NCI-H2196 treated with DMSO at 0.1 percent for 48 hours (cell line): ENCODE results near the gene IL36A.

ENCODE experiments used
- DNase-seq: peaks from one replicate; lab custom pipeline; 2025; ENCODE audit not compliant: unreplicated experiment; lab: John Stamatoyannopoulos, UW

Gene IL36A

GRCh38 chr2:113046465-113046864 lies 41.2 kb downstream of the IL36A start:
- DNase-seq = no peak

- no peak for DNase-seq
These were observed 45.9 kb downstream of the IL36A start for GRCh38 chr2:113050921-113051895.

- no peak for DNase-seq
These were observed 47.2 kb downstream of the IL36A start, which contains the start of gene IL36B for GRCh38 chr2:113052396-113052917. IL36B (minus strand) TSS chr2:113052867.

GRCh38 chr2:113053666-113054065 lies 48.4 kb downstream of the IL36A start:
- no peak for DNase-seq

- no peak for DNase-seq
These were observed 48.8 kb downstream of the IL36A start for GRCh38 chr2:113054066-113054465.

- DNase-seq = no peak
These were observed 51.3 kb downstream of the IL36A start for GRCh38 chr2:113056521-113056920.

GRCh38 chr2:113057117-113057516 lies 51.9 kb downstream of the IL36A start:
- no peak for DNase-seq
